GM18873 (cell line): Measurements from ENCODE around the gene DCST2.
A peak's percentile ranks its signal among the peaks of the same experiment; 100 is the strongest.
"Not testable (repeated sequence)": the region's sequence is repeated elsewhere in the genome, so short reads cannot be mapped to it uniquely, and the experiment has no call there.

Source experiments
- ATAC-seq: cut with Tn5 transposase; IDR thresholded peaks from one replicate; pipeline ENCODE4 v1.9.1; 2021; ENCODE audit warnings: mild to moderate bottlenecking, moderate library complexity, moderate number of reproducible peaks; ENCODE audit not compliant: unreplicated experiment, low FRiP score

Gene DCST2

GRCh38 chr1:155000726-155001424 lies 32.7 kb downstream of the DCST2 start:
- peak; percentile 31 for ATAC-seq

GRCh38 chr1:155000411-155000725 lies 33.2 kb downstream of the DCST2 start:
- ATAC-seq = no peak

GRCh38 chr1:154999571-155000410 lies 33.8 kb downstream of the DCST2 start:
- ATAC-seq = no peak

DNA sequence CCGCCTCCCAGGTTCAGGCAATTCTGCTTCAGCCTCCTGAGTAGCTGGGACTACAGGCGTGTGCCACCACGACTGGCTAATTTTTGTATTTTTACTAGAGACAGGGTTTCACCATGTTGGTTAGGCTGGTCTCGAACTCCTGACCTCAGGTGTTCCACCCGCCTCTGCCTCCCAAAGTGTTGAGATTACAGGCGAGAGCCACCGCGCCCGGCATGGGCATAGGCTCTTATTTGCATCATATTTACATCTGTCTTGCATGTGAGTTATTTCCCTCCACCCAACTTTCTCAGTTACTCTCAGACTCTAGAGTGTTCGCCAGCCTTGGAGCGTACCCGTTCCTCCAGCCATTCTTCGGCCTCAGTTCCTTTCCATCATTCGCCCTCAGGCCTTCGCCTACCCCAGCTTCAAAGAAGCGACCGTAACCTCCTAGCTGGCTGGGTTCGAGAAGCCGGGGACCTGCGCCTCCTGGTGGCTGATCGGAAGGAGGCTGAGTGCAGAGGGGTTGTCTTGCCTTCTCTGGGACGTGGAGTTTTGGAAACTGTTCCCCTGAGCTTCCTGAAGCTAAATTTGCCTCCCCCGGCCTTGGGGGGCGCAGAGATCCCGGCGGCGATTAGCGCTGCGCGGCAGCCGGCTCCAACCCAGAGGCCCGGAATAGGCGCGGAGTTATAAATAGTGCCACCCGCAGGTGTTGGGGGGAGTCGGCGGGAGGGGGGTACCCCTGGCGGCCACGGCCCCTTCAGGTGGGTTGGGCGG lies 34.6 kb downstream of the DCST2 start:
- ATAC-seq = no peak

- ATAC-seq = no peak
Observed at GRCh38 chr1:154998201-154998780, 35.3 kb downstream of the DCST2 start.

GRCh38 chr1:154996966-154997701 lies 36.4 kb downstream of the DCST2 start:
- no peak for ATAC-seq

DNA sequence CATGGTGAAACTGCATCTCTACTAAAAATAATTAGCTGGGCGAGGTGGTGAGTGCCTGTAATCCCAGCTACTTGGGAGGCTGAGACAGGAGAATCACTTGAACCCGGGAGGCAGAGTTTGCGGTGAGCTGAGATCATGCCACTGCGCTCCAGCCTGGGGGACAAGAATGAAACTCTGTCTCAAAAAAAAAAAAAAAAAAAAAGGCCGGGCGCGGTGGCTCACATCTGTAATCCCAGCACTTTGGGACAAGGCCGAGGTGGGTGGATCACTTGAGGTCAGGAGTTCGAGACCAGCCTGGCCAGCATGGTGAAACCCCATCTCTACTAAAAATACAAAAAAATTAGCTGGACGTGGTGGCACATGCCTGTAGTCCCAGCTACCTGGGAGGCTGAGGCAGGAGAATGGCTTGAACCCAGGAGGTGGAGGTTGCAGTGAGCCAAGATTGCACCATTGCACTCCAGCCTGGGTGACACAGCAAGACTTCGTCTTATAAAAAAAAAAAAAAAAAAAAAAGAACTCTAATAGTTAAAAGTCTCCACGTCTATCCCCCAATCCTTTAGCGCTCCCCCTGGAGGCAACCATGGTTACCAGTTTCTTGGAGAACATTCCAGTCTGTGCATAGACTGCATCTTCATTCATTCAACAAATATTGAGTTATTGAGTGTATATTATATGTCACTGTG lies 38.1 kb downstream of the DCST2 start:
- not testable (repeated sequence) for ATAC-seq

DNA sequence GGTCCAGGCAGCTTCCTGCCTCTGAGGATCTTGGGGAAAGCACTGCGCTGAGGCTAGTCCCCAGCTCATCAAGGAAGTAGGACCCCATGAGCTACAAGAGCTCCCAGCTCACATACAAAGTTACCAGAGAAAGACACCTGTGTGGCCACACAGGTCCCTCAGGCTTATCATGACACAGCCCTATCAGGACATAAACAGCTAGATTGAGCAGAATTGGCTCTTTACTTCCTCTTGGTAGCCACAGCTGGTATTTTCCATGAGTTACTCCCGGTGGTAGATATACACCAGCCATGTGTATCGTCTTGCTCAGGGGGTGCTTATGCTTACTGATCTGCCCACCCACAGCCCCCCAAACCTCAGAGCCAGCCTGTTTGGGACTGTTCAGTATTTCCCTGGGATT lies 39.0 kb downstream of the DCST2 start:
- no peak for ATAC-seq

DNA sequence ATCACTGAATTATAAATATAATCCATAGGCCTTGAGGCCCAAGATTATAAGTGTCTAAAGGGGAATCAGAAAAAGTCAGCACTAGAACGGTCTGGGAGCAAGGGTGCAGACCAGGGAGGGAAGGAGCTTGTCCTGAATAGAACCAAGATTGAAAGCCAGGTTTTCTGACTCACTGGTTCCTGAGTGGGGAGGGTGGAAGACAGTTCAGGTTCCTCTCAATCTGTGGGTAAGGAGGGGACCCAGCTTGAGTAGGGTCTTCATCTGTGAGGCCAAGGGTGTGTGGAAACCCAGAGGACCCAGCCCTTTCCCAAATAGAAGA lies 39.4 kb downstream of the DCST2 start:
- no peak for ATAC-seq

- no peak for ATAC-seq
Observed at GRCh38 chr1:154993572-154994268, 39.9 kb downstream of the DCST2 start, which contains the start of gene LENEP. Gene LENEP (plus strand): TSS chr1:154993586. CDS start chr1:154993608, 22 bp downstream.

GRCh38 chr1:154992721-154993571 lies 40.6 kb downstream of the DCST2 start:
- ATAC-seq = no peak

DNA sequence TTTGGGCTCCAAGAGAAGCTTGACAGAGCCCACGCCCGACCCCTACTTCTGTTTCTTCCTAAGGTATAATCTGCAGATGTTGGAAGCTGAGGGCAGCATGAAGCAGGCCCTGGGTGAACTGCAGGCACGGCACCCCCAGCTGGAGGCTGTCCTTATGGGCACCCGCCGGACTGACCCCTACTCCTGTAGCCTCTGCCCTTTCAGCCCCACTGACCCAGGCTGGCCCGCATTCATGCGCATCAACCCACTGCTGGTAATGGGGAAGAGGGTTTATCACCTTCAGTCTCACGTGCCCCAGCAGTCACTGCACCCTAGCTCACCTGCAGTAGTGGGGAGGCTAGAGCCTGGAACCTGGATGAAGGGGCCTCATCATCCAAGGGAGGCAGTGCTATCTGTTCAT lies 43.3 kb downstream of the DCST2 start:
- no peak for ATAC-seq

DNA sequence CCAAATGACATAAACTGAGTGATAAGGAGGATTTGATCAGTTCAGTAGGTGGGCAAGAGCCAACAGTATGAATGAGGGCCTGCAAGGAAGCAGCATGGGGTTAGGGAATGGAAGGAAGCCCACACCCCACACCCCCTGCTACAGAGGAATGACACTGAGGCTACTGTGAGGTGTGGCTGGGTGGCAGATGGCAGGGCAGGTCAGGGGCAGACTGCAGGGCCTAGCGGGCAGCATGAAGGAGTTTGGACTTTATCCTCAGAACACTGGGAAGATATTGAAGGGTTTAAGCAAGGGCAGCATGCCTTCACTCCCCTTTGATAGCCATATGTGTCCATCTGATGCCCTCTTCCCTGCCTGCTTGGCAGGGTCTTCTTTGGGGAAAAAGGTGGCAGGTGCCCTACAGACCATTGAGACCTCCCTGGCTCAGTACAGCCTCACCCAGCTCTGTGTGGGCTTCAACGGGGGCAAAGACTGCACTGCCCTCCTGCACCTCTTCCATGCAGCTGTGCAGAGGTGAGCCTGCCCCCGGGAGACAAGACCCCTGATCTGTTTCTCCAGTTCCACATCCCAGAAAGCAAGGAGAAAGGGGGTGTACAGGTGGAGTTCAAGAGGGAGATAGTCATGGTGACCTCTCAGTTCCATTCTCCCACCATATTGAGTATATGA lies 44.3 kb downstream of the DCST2 start:
- ATAC-seq = no peak

DNA sequence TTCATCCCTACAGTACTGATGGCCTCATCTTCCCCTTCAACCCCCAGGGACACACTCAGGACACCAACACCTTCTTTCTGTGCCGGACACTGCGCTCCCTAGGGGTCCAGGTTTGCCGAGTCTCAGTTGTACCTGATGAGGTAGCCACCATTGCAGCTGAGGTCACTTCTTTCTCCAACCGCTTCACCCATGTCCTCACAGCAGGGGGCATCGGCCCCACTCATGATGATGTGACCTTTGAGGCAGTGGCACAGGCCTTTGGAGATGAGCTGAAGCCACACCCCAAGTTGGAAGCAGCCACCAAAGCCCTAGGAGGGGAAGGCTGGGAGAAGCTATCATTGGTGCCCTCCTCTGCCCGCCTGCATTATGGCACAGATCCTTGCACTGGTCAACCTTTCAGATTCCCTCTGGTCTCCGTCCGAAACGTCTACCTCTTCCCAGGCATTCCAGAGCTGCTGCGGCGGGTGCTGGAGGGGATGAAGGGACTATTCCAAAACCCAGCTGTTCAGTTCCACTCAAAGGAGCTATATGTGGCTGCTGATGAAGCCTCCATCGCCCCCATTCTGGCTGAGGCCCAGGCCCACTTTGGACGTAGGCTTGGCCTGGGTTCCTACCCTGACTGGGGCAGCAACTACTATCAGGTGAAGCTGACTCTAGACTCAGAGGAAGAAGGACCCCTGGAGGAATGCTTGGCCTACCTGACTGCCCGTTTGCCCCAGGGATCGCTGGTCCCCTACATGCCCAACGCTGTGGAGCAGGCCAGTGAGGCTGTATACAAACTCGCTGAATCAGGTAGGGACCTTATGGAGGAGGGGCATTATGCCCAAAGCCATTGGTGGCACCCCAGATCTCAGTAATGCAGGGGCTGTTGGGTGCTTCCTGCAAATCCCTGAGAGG lies 45.3 kb downstream of the DCST2 start:
- no peak for ATAC-seq

DNA sequence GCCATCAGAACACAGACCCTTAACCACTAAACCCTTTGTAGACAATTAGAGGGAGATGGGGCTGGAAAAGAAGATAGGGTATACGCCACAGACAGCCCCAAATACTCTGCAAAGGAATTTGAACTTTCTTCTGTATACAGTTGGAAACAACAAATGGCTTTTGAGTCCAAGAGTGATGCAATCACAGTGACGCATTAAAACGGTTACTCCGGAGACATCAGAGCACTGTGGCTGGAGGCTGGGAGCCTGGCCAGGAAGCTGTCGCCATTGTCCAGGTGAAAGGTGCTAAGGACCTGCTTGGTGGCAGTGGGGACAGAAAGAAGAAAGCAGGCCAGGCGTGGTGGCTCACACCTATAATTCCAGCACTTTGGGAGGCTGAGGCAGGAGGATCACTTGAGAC lies 46.3 kb downstream of the DCST2 start:
- ATAC-seq = no peak

DNA sequence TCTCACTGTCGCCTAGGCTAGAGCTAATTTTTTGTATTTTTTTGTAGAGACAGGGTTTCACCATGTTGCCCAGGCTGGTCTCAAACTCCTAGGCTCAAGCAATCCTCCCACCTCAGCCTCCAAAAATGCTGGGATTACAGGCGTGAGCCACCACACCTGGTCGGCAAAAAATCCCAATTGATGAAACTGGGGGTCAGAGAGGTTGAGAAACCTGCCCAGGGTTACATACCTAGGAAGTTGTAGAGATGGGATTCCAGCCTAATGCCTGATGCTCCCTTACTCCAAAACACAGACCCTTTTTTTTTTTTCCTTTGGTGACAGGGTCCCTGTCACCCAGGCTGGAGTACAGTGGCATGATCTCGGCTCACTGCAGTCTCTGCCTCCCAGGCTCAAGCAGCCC lies 46.8 kb downstream of the DCST2 start:
- not testable (repeated sequence) for ATAC-seq
